ENCODE measurements around the gene RASGRP2.

DNA sequence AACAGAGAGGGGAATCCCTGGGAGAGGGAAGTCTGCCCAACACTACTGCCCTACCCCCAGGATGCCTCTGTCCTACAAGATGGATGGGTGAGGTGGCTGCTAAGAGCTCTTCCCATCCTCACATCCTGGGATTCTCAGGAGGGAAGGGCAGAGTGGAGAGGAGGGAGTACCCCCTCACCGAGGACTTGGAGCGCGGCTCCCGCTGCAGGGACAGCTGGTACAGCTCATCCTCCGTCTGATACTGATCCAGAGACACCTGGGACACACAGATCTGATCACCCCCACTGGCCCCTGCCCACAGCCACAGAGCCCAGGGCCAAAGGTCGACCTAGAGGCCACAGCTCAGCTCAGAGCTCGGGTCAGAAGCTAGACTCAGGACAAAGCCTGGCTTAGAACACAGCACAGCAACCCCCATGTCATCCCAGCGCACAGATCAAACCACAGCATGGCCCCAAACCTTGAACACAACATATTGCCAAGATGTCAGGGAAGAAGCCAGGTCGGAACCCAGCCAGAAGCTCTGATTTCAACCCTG lies 8.2 kb downstream of the RASGRP2 start:
- TF ChIP-seq, protein P1, sequence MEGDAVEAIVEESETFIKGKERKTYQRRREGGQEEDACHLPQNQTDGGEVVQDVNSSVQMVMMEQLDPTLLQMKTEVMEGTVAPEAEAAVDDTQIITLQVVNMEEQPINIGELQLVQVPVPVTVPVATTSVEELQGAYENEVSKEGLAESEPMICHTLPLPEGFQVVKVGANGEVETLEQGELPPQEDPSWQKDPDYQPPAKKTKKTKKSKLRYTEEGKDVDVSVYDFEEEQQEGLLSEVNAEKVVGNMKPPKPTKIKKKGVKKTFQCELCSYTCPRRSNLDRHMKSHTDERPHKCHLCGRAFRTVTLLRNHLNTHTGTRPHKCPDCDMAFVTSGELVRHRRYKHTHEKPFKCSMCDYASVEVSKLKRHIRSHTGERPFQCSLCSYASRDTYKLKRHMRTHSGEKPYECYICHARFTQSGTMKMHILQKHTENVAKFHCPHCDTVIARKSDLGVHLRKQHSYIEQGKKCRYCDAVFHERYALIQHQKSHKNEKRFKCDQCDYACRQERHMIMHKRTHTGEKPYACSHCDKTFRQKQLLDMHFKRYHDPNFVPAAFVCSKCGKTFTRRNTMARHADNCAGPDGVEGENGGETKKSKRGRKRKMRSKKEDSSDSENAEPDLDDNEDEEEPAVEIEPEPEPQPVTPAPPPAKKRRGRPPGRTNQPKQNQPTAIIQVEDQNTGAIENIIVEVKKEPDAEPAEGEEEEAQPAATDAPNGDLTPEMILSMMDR (IDR thresholded peaks at IDR 0.05): no peak
- TF ChIP-seq POLR2A (IDR thresholded peaks at IDR 0.05): no peak
